ACC112 (cell line): ENCODE results near the gene FAM8A1.

Source experiments
- H2AFZ ChIP-seq: fragments of 200-600 bp; sonication (generic); one replicate; pipeline ENCODE4 v1.6.0; 2017; ENCODE audit warnings: antibody characterized with exemption, low read length; ENCODE audit not compliant: unreplicated experiment
- H3K27ac ChIP-seq: fragments of 200-600 bp; sonication (generic); 2 replicates; pipeline ENCODE4 v1.5.1; 2014; ENCODE audit warnings: low read depth, mild to moderate bottlenecking, antibody characterized with exemption, low read length, moderate library complexity
- H3K27me3 ChIP-seq: fragments of 200-600 bp; sonication (generic); 2 replicates; pipeline ENCODE4 v1.6.1; 2014; ENCODE audit warnings: mild to moderate bottlenecking, antibody characterized with exemption, low read length, moderate library complexity, mixed read lengths; ENCODE audit not compliant: insufficient read depth
- H3K36me3 ChIP-seq: fragments of 200-600 bp; sonication (generic); 2 replicates; pipeline ENCODE4 v1.6.1; 2016; ENCODE audit warnings: mild to moderate bottlenecking, antibody characterized with exemption, low read length, moderate library complexity, mixed read lengths; ENCODE audit not compliant: insufficient read depth
- H3K4me1 ChIP-seq: fragments of 200-600 bp; sonication (generic); one replicate; pipeline ENCODE4 v1.6.1; 2016; ENCODE audit warnings: low read length, mixed read lengths; ENCODE audit not compliant: insufficient read depth, unreplicated experiment, control insufficient read depth
- H3K4me3 ChIP-seq: fragments of 200-600 bp; sonication (generic); 2 replicates; pipeline ENCODE4 v1.5.1; 2014; ENCODE audit warnings: mild to moderate bottlenecking, low read depth, low read length
- H3K79me2 ChIP-seq: fragments of 200-600 bp; sonication (generic); one replicate; pipeline ENCODE4 v1.6.0; 2016; ENCODE audit warnings: low read length; ENCODE audit not compliant: control insufficient read depth, unreplicated experiment, insufficient read depth

Gene FAM8A1

GRCh38 chr6:17630511-17631073, 30.5 kb downstream of the FAM8A1 start:
- Histone ChIP-seq H3K4me3 (no peak overlapping the region), H3K27ac (no peak overlapping the region), H3K36me3 (peaks cover 34% of the 10 kb centered on the region), H3K79me2 (peaks cover 32% of the 10 kb centered on the region), H2AFZ (no peak overlapping the region), H3K4me1 (peaks cover 6% of the 10 kb centered on the region), H3K27me3 (no peaks in the 10 kb centered on the region)

- peaks cover 11% of the 10 kb centered on the region for H3K4me1 ChIP-seq
- H3K27ac ChIP-seq: no peak overlapping the region
- H2AFZ ChIP-seq: no peak overlapping the region
- H3K4me3 ChIP-seq: no peak overlapping the region
- H3K36me3 ChIP-seq: peaks cover 34% of the 10 kb centered on the region
- no peaks in the 10 kb centered on the region for H3K27me3 ChIP-seq
- H3K79me2 ChIP-seq: peaks cover 42% of the 10 kb centered on the region
Measured at GRCh38 chr6:17632934-17633333, 32.8 kb downstream of the FAM8A1 start.

DNA sequence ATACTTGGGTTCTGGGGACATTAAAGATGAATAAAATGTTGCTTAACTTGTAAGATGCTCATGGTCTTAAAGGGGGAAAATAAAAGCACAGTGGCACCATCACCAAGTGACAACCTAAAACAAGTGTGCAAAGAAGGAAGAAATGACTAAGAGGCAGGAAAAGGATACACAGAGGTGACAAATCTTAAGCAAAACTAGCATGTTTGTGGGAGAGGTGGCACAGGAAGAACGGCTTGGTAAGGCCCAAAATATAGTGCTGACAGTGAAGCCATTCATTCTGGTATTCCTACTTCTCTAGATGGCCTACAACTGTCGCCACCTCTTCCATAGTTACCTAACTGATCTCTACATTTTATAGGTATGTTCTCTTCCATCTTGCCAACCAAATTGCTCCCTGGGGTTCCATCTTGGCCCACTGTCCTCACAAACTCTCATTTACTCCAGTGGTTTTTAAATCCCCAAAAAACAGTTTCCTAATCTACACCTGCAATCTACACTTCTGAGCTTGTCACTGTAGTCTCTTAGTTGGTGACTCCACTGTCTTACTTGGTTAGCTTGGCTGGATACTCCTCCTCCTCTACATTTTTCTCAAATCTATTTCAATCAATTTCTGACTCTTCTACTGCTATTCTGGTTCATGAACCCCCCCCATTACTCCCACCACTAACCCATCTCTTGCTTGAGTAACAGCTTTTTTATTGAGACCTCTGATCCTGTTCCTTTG, 33.5 kb downstream of the FAM8A1 start:
- peaks cover 18% of the 10 kb centered on the region for H3K4me1 ChIP-seq
- H3K4me3 ChIP-seq: no peak overlapping the region
- peaks cover 45% of the 10 kb centered on the region for H3K79me2 ChIP-seq
- H2AFZ ChIP-seq: no peak overlapping the region
- no peak overlapping the region for H3K27ac ChIP-seq
- H3K36me3 ChIP-seq: peaks cover 35% of the 10 kb centered on the region
- H3K27me3 ChIP-seq: no peaks in the 10 kb centered on the region

GRCh38 chr6:17635568-17635967, 35.5 kb downstream of the FAM8A1 start:
- Histone ChIP-seq H3K79me2 (peaks cover 36% of the 10 kb centered on the region), H3K27ac (no peak overlapping the region), H3K4me3 (no peak overlapping the region), H3K36me3 (peaks cover 34% of the 10 kb centered on the region), H3K27me3 (no peaks in the 10 kb centered on the region), H3K4me1 (peaks cover 33% of the 10 kb centered on the region), H2AFZ (no peak overlapping the region)

- Histone ChIP-seq H3K27ac (peak overlapping the region; percentile 37), H3K79me2 (peaks cover 36% of the 10 kb centered on the region), H3K27me3 (no peaks in the 10 kb centered on the region), H2AFZ (no peak overlapping the region), H3K36me3 (peaks cover 51% of the 10 kb centered on the region), H3K4me1 (peaks cover 32% of the 10 kb centered on the region), H3K4me3 (no peak overlapping the region)
Measured at GRCh38 chr6:17638212-17638715, 38.2 kb downstream of the FAM8A1 start.

DNA sequence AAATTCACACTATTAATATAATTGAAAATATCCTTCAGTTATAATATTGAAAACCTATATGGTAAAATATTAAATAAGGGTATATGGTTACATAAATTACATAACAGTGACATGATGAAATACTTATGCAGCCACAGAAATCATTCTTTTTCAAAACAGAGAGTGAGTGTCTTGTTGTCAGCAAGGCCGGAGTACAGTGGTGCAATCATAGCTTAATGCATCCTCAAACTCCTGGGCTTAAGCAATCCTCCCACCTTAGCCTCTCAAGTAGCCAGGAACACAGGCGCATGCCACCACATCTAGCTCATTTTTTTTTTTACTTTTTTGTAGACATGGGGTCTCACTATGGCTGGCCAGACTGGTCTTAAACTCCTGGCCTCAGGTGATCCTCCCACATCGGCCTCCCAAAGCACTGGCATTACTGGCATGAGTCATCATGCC, 40.4 kb downstream of the FAM8A1 start:
- peaks cover 32% of the 10 kb centered on the region for H3K4me1 ChIP-seq

GRCh38 chr6:17648745-17649144, 48.6 kb downstream of the FAM8A1 start:
- H3K4me3 ChIP-seq: no peak overlapping the region
- peaks cover 40% of the 10 kb centered on the region for H3K36me3 ChIP-seq
- H3K79me2 ChIP-seq: peaks cover 12% of the 10 kb centered on the region
- H2AFZ ChIP-seq: no peak overlapping the region
- H3K4me1 ChIP-seq: no peaks in the 10 kb centered on the region
- H3K27me3 ChIP-seq: no peaks in the 10 kb centered on the region
- H3K27ac ChIP-seq: no peak overlapping the region

More for the DNA sequence above, 40.4 kb downstream of the FAM8A1 start:
- Histone ChIP-seq H3K4me3 (no peak overlapping the region), H3K79me2 (peaks cover 22% of the 10 kb centered on the region), H2AFZ (no peak overlapping the region), H3K36me3 (peaks cover 67% of the 10 kb centered on the region), H3K27ac (0 out of 2 replicates have a peak overlapping the region, but pooled peaks have one; percentile 14), H3K27me3 (no peaks in the 10 kb centered on the region)

GRCh38 chr6:17650656-17651309, 50.7 kb downstream of the FAM8A1 start:
- Histone ChIP-seq H3K79me2 (peaks cover 20% of the 10 kb centered on the region), H3K4me1 (no peaks in the 10 kb centered on the region), H3K36me3 (peaks cover 30% of the 10 kb centered on the region), H2AFZ (no peak overlapping the region), H3K27me3 (no peaks in the 10 kb centered on the region), H3K4me3 (no peak overlapping the region), H3K27ac (no peak overlapping the region)

- Histone ChIP-seq H3K27ac (no peak overlapping the region), H3K79me2 (peaks cover 26% of the 10 kb centered on the region), H3K36me3 (peaks cover 22% of the 10 kb centered on the region), H3K4me1 (no peaks in the 10 kb centered on the region), H3K4me3 (no peak overlapping the region), H3K27me3 (no peaks in the 10 kb centered on the region), H2AFZ (no peak overlapping the region)
Measured at GRCh38 chr6:17653198-17653882, 53.2 kb downstream of the FAM8A1 start.

DNA sequence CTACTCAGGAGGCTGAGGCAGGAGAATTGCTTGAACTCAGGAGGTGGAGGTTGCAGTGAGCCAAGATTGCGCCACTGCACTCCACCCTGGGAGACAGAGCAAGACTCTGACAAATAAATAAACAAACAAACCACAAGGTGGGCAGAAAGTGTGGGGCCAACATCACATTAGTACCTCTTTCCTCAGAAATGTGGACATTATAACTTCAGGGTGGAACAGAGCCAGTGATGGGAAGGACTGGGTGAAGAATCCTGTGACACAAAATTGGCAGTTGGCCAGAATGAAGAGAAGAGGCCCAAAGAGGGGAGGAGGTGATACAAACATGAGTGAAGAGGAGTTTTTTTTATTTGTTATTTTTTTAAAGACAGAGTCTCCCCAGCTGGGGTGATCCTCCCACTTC, 56.0 kb downstream of the FAM8A1 start:
- no peak overlapping the region for H3K27ac ChIP-seq
- H2AFZ ChIP-seq: no peak overlapping the region
- no peaks in the 10 kb centered on the region for H3K27me3 ChIP-seq
- H3K4me3 ChIP-seq: no peak overlapping the region
- H3K36me3 ChIP-seq: peaks cover 22% of the 10 kb centered on the region
- peaks cover 27% of the 10 kb centered on the region for H3K79me2 ChIP-seq
- H3K4me1 ChIP-seq: no peaks in the 10 kb centered on the region
